Measurements from ENCODE around the gene KCNQ1.

The KCNQ1 gene

GRCh38 chr11:2741006-2741376 lies 296.2 kb downstream of the KCNQ1 start:
- no peak for DNase-seq (ENCODE audit: low read depth in 1 of 2, low spot score in 1 of 2)

- no peak for DNase-seq (ENCODE audit: low read depth in 1 of 2, low spot score in 1 of 2)
Measured at GRCh38 chr11:2741377-2742131, 296.7 kb downstream of the KCNQ1 start.

- no peak for DNase-seq (ENCODE audit: low read depth in 1 of 2, low spot score in 1 of 2)
Measured at GRCh38 chr11:2742201-2742600, 297.4 kb downstream of the KCNQ1 start.

DNA sequence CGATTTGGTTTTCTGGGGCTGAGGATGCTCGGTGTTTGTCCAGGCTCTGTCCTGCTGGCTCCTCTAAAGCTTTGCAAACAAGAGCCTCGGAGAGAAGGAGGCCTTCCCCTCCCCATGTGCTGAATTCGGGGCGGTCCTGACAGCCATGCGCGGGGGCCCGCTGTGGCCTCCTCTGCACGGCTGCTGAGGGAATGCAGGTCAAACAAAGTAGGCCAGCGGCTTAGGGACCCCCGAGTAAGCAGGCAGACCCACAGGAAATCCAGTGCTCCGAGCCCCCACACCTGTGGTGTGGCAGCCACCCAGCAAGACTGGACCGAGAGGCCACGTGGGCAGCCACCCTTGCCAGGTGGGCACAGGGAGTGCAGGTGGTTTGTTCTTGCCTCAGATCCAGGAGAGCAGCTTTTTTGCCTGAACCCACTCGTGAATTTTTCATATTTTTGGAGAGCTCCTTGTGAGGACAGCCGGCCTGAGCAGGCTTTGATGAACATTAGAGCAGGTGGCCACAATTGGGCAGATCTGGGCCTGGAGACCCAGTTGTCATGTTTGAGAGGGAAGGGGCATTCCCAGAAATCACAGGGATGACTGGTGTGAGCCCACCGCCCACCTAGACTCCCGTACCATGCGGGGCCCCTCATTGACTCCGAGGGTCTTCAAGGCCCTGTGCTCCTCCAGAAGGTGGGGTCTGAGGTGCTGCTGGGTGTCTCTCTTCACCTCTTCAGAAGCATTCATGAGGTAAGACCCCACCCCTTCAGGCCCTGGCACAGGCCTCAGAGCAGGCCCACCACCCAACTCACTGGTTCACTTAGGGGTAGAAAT lies 298.0 kb downstream of the KCNQ1 start:
- DNase-seq (ENCODE audit: low read depth in 1 of 2, low spot score in 1 of 2), result no peak

DNA sequence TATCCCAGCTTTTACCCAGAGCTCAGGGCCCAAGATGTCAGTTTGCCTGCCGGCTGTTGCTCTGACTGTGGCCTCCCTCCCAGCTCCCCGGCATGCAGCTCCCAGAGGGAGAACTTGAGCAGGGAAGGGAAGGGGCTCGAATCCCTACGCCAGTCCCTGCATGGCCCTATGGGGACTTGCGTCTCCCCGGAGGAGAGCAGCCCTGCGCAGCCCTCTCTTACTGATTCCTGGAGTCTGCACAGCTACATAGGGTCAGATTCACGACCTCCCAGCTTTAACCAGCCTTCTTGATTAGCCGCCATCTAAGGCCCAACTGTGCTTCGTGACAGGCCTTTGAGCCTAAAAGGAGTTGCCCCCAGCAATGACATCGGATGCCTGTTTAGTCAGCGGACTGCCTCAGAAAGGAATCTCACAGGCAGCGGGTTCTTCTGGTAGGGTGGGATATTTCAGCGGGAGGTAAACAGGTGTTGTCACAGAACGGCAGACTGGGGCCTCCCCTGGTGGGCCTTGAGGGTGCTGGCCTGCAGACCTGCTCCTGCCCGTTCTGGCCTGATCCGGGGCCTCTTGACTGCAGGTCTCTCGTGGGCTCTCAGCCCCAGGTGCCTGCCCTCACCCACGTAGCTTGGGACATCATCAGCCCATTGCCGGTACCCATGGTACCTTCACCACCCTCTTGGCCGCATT lies 298.8 kb downstream of the KCNQ1 start:
- DNase-seq (ENCODE audit: low read depth in 1 of 2, low spot score in 1 of 2), result no peak

DNA sequence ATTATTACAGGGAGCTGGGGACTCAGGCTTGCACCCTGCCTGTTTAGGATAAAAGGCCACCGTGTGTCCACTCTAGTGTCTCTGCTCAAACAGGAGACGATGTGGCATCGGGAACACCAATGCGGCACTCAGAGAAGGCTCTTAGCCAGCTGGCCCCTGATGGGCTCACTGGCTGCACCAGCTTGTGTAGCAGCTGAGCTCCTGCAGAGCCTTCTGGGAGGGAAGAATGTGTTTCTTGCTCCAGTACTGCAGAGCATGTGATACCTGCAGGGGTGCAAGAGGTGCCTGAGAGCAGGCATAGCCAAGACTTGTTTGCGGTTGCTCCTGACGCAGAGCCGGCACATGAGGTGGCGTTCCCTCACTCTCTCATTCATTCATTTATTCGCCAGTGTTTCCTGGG lies 299.4 kb downstream of the KCNQ1 start:
- DNase-seq (ENCODE audit: low read depth in 1 of 2, low spot score in 1 of 2), result no peak

- DNase-seq (ENCODE audit: low read depth in 1 of 2, low spot score in 1 of 2), result no peak
Measured at GRCh38 chr11:2745511-2745910, 300.7 kb downstream of the KCNQ1 start.

GRCh38 chr11:2746401-2747247 lies 301.8 kb downstream of the KCNQ1 start:
- no peak for DNase-seq (ENCODE audit: low read depth in 1 of 2, low spot score in 1 of 2)

DNA sequence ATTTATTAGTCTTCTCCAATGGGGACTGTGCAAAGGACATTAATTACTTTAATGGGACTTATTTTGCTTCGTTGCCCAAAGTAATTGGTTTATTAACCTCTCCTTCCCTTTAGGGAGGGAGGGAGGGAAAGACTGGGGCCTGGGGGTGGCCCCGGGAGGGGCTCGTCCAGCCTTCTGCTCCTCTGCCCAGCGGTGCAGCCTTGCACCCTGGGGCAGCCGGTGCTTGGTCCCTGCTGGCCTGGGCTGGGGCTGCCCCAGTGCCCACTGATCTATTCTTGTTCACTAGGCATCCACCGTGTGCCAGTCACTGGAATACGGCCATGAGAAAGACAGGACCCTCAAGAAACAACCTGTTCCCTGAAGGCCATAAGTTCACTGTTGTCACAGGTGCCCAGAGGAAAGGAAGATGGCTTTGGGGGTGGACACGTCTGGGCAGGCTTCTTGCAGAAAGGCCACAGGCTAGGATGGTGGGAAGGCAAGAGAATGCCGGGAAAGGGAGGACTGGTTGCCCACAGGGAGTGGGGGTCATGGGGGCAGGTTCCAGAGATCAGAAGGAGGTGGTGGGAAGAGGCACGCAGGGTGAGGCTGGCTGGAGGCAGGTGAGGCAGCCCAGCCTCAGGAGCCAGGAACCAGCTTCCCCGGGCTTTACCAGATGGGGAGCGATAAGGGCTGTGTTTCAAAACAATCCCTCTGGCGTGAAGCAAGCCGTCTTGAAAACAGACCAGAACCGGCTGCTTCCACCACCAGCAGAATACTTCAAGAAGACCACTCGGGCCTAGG lies 302.6 kb downstream of the KCNQ1 start:
- no peak for DNase-seq (ENCODE audit: low read depth in 1 of 2, low spot score in 1 of 2)

DNA sequence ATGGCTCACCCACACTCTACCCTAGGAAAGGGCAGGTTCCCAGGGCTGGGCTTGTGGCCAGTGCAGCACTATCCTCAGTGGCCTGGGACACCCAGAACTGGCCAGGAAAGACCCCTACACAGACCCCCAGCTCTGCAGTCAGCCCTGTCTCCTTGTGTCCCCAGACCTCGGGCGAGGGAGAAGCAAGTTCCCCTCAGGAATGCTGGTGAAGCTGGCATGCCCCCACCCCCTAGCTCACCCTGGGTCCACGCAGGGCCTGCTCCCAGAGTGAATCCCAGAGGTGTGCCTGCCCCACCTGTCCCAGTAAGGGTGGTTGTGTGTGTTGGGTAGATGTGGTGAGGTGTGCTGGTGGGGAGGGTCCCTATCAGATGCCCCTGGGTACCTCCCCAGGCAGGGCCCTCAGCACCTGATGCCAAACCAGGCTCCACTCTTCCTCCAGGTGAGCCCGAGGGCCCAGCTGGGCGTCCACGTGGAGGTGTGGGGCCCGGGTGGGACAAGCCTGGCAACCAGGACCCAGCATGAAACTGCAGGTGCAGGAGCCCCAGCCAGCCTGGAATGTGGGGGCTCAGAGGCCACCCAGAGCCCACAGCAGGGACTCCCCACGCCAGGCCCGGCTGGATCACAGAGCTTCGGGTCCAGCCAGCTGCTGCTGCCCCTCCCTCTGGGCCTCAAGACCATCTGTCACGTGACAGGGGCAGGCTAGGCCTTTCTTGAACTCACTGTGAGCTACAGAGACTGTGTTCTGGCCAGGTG lies 303.4 kb downstream of the KCNQ1 start:
- DNase-seq (ENCODE audit: low read depth in 1 of 2, low spot score in 1 of 2), result no peak

- no peak for DNase-seq (ENCODE audit: low read depth in 1 of 2, low spot score in 1 of 2)
Measured at GRCh38 chr11:2748814-2749554, 304.2 kb downstream of the KCNQ1 start.

DNA sequence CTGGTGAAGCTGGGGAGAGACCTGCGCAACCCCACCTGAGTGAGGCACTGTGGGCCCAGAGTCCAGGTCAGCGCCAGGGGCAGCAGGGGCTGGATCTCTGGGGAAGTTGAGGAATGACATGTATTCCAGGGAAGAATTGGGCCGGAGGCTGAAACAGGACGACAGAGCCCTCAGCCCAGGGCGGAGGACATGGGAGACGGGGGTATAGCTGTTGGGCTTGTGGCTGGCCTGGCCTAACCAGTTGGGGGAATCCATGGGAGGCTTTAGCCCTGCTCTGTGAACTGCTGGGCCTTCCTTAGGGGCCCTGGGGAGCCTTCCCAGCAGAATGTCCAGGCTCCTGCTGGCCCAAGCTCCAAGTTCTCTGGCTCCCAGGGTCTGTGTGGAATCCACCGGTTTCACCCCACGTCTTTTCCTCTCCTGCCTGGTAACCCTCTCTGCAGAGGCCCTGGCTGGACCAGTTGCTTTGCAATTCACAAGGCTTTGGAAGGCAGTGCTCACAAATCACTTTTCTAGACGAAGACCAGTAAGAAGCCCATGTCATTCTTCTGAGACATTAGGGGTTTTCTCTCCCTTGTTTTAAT lies 305.4 kb downstream of the KCNQ1 start:
- DNase-seq (ENCODE audit: low read depth in 1 of 2, low spot score in 1 of 2), result no peak

DNA sequence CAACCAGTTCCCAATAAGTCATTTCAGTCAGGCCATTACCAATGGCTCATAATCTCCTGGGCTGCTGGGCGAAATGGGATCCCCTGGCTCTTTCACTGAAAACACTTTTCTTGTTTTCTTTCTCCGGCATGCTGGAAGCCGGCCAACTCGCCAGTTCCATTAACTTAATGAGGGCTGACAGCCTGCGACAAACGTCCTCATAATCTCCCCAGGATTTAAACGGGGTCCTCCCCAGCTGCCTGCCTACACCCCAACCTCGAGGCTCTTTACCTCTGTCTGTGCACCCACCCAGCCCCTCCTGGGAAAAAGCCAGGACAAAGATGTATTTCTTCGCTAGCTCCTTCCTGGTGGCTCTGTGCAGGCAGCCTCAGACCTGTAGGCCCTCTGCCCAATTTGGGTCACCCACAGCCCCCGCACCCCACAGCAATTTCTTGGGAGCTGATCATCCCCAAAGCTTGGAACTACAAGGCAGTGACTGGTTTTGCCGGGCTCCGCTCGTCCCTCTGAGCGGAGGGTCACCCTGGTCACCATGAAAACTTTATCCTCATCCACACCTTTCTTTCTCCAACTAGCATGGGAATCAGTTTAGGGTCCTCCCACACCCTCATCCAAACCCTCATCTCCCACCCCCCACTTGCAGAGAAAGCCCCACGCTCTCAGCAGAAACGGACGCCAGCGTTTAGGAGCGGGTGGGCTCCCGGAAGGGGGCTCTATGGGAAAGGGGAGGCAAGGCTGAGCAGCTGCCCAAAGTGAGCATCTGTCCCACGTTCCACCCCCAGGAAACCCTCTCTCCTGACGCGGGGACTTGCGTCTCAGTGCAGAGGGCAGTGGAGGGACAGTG lies 306.1 kb downstream of the KCNQ1 start:
- DNase-seq (ENCODE audit: low read depth in 1 of 2, low spot score in 1 of 2), result no peak

DNA sequence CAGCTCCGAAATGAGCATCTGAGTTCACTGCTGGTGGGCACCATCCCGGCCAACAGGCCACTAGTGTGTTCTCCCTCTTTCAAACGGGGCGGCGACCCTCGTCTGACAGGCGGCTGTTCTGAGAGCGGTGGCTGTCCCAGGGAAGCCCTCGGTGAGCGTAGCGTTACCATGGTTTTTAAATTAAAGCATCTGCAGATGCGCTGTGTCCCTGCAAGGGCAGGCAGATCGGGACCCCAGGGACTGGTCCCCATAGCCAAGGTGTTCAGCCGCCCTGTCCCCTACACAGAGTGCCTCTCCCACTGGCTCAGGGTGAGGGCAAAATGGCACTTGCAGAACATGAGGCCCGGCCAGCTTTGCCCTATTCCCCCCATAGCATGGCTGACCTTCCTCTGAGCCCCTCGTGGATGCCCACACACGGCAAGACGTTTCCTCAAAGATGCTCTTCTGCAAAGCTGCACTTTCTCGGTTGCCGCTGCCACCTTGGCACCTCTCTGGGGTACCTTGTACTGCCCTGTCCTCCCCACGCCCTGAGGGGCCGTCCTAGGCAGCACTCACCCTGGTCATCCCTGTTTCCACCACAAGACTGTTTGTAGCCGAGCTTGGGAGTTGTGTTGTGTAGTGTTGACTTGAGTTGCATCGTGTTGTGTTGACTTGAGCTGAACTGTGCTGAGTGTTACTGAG lies 306.9 kb downstream of the KCNQ1 start:
- DNase-seq (ENCODE audit: low read depth in 1 of 2, low spot score in 1 of 2), result no peak

DNA sequence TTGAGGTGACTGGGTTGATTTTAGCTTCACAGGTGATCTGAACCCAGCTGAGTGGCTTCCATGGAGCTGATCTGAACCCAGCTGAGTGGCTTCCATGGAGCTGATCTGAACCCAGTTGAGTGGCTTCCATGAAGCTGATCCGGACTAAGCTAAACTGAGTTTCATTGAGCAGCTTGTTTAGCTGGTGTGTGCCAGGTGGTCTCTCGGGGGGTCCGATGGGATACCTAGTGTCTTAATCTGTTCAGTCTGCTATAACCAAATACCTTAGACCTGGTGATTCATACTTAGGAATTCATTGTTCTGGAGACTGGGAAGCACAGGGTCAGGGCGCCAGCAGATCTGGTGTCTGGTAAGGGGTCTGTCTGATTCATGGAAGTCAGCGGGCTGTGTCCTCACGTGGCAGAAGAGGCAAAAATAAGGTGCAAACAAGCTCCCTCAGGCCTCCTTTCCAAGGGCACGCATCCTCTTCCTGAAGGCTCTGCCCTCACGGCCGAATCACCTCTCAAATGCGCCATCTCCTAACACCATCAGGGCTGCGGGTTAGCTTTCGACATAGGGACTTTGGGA lies 307.5 kb downstream of the KCNQ1 start:
- DNase-seq (ENCODE audit: low read depth in 1 of 2, low spot score in 1 of 2), result no peak

GRCh38 chr11:2752923-2753322 lies 308.1 kb downstream of the KCNQ1 start:
- DNase-seq (ENCODE audit: low read depth in 1 of 2, low spot score in 1 of 2), result no peak

- DNase-seq (ENCODE audit: low read depth in 1 of 2, low spot score in 1 of 2), result no peak
Measured at GRCh38 chr11:2754008-2754407, 309.2 kb downstream of the KCNQ1 start.
